ENCODE data around the gene ENO3. TPM values are rescaled to one million over a fixed set of nuclear protein-coding genes. Genes with fewer than 3 reads are reported as not detected.

The ENO3 gene
- total and polyA plus RNA-seq, 2 experiments from 2014 or later = 18.7 to 30.2 TPM

DNA sequence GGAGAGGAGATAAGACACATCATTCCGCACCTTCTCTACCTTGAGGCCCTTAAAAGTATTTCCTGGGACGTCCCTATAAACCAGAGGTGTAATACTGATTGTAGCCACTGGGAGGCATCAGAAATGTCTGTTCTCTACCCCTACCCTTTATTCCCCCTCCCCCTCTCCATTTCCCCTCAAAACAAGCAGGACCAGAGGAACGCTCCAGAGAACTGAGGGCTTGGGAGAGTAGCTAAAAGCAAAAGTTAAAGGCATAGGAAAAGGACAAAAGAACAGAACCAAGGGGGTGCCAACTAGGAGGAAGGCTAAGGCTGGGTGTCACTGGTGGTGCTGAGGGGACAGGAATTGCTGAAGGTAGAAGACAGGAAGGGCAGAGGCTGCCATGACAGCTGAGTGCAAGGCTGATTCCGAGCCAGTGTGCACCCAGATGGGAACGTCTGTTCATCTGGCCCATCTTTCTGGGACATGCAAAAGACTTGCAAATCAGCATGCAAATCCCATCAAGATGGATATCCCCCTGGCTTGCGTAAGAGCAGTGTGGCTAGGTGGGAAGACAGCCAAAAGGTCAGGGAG lies 29.8 kb downstream of the ENO3 start:
- H3K4me1 ChIP-seq (ENCODE audit: insufficient read depth) = peaks cover 3% of the 10 kb centered on the region
- no peak overlapping the region for H3K4me3 ChIP-seq
- H3K4me2 ChIP-seq = no peak overlapping the region
- no peaks in the 10 kb centered on the region for H3K27me3 ChIP-seq
- peak; percentile 81 for DNase-seq (ENCODE audit: low spot score)
- no peak overlapping the region for H3K27ac ChIP-seq
- H4K20me1 ChIP-seq (ENCODE audit: insufficient read depth, poor library complexity, severe bottlenecking) = no peaks in the 10 kb centered on the region
- H2AFZ ChIP-seq = no peak overlapping the region
- no peaks in the 10 kb centered on the region for H3K9me3 ChIP-seq (ENCODE audit: low read depth)
- no peaks in the 10 kb centered on the region for H3K36me3 ChIP-seq (replicated peaks; ENCODE audit: insufficient read depth, low read depth)
- no peak for TF ChIP-seq EZH2 (IDR thresholded peaks at IDR 0.05; ENCODE audit: borderline replicate concordance)
- TF ChIP-seq, protein P1, sequence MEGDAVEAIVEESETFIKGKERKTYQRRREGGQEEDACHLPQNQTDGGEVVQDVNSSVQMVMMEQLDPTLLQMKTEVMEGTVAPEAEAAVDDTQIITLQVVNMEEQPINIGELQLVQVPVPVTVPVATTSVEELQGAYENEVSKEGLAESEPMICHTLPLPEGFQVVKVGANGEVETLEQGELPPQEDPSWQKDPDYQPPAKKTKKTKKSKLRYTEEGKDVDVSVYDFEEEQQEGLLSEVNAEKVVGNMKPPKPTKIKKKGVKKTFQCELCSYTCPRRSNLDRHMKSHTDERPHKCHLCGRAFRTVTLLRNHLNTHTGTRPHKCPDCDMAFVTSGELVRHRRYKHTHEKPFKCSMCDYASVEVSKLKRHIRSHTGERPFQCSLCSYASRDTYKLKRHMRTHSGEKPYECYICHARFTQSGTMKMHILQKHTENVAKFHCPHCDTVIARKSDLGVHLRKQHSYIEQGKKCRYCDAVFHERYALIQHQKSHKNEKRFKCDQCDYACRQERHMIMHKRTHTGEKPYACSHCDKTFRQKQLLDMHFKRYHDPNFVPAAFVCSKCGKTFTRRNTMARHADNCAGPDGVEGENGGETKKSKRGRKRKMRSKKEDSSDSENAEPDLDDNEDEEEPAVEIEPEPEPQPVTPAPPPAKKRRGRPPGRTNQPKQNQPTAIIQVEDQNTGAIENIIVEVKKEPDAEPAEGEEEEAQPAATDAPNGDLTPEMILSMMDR (IDR thresholded peaks at IDR 0.05; ENCODE audit: poor library complexity) = peak; percentile 63
- 46% methylated on average over 6 of the region's 6 CpGs for WGBS (ENCODE audit: low lambda C conversion rate, missing lambda C conversion rate)
- H3K9me2 ChIP-seq (replicated peaks; ENCODE audit: insufficient read depth) = no peaks in the 10 kb centered on the region
- H3K79me2 ChIP-seq = peaks cover under 1% of the 10 kb centered on the region

GRCh38 chr17:4982305-4982704 lies 31.4 kb downstream of the ENO3 start:
- WGBS (ENCODE audit: low lambda C conversion rate, missing lambda C conversion rate) = 94% methylated on average over 5 of the region's 5 CpGs
- no peak for DNase-seq (ENCODE audit: low spot score)
- H3K36me3 ChIP-seq (replicated peaks; ENCODE audit: insufficient read depth, low read depth) = no peaks in the 10 kb centered on the region
- H3K4me1 ChIP-seq (ENCODE audit: insufficient read depth) = peaks cover 3% of the 10 kb centered on the region
- no peaks in the 10 kb centered on the region for H3K27me3 ChIP-seq
- no peak overlapping the region for H3K4me3 ChIP-seq
- no peak overlapping the region for H3K27ac ChIP-seq
- no peaks in the 10 kb centered on the region for H4K20me1 ChIP-seq (ENCODE audit: insufficient read depth, poor library complexity, severe bottlenecking)
- TF ChIP-seq, protein P1 (IDR thresholded peaks at IDR 0.05; ENCODE audit: poor library complexity) = no peak
- no peak for TF ChIP-seq EZH2 (IDR thresholded peaks at IDR 0.05; ENCODE audit: borderline replicate concordance)
- no peak for TF ChIP-seq EZH2phosphoT487 (IDR thresholded peaks at IDR 0.05; ENCODE audit: low read depth, severe bottlenecking, unreplicated experiment)
- peaks cover 7% of the 10 kb centered on the region for H3K79me2 ChIP-seq
- no peak overlapping the region for H3K4me2 ChIP-seq
- no peak overlapping the region for H2AFZ ChIP-seq
- no peaks in the 10 kb centered on the region for H3K9me2 ChIP-seq (replicated peaks; ENCODE audit: insufficient read depth)
- H3K9me3 ChIP-seq (ENCODE audit: low read depth) = no peaks in the 10 kb centered on the region

- H3K36me3 ChIP-seq (replicated peaks; ENCODE audit: insufficient read depth, low read depth) = no peaks in the 10 kb centered on the region
Observed at GRCh38 chr17:4986403-4986802, 35.5 kb downstream of the ENO3 start.

More at GRCh38 chr17:4986403-4986802, 35.5 kb downstream of the ENO3 start:
- peaks cover 12% of the 10 kb centered on the region for H3K79me2 ChIP-seq
- H2AFZ ChIP-seq = no peak overlapping the region
- H3K27me3 ChIP-seq = no peaks in the 10 kb centered on the region
- H3K27ac ChIP-seq = peak overlapping the region; percentile 84
- WGBS (ENCODE audit: low lambda C conversion rate, missing lambda C conversion rate) = 58% methylated on average over 5 of the region's 5 CpGs
- peak; percentile 27 for DNase-seq (ENCODE audit: low spot score)
- no peaks in the 10 kb centered on the region for H3K9me3 ChIP-seq (ENCODE audit: low read depth)
- H4K20me1 ChIP-seq (ENCODE audit: insufficient read depth, poor library complexity, severe bottlenecking) = no peaks in the 10 kb centered on the region
- H3K4me2 ChIP-seq = peak overlapping the region; percentile 92
- peak overlapping the region; percentile 73 for H3K4me3 ChIP-seq
- no peaks in the 10 kb centered on the region for H3K9me2 ChIP-seq (replicated peaks; ENCODE audit: insufficient read depth)
- TF ChIP-seq EZH2phosphoT487 (IDR thresholded peaks at IDR 0.05; ENCODE audit: low read depth, severe bottlenecking, unreplicated experiment) (no peak), EZH2 (IDR thresholded peaks at IDR 0.05; ENCODE audit: borderline replicate concordance) (no peak)
- TF ChIP-seq, protein P1 (IDR thresholded peaks at IDR 0.05; ENCODE audit: poor library complexity) = no peak
- peaks cover 10% of the 10 kb centered on the region for H3K4me1 ChIP-seq (ENCODE audit: insufficient read depth)
